Fibroblast of mammary gland (primary cell): Measurements from ENCODE around the gene YAP1.

ENCODE experiments used
- DNase-seq: peaks from one replicate; pipeline ENCODE4 v3.0.0-alpha.2; 2010; ENCODE audit warnings: low read depth
- H3K4me3 ChIP-seq: 2 replicates; pipeline ENCODE4 v1.5.1; 2011; ENCODE audit warnings: low read depth, mild to moderate bottlenecking, low read length, moderate library complexity; ENCODE audit not compliant: control insufficient read depth
- TF ChIP-seq, protein P1 (sequence below): conservative IDR thresholded peaks from 2 replicates; pipeline ENCODE4 v1.5.1; 2011; ENCODE audit warnings: low read depth, low read length, inconsistent platforms; ENCODE audit not compliant: control insufficient read depth, insufficient read depth

Gene YAP1

DNA sequence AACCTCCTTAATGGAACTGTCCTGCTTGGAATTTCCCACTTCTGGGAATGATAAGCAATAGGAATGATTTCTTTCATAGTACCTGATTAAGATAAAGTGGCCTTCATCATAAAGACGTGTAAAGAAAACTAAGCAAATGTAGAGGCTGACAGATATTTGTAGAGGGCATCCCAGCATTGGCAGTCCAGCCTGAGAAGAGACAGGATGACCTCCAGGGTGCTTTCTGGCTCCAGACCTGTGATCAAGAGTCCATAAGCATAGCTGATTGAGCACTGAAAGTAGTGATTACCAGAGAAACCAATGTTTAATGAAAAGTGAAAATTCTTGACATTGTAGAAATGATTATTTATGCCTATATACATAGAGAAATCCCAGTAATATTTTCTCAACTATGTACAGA is 33.6 kb downstream of the YAP1 start:
- DNase-seq, result no peak
- TF ChIP-seq, protein P1, sequence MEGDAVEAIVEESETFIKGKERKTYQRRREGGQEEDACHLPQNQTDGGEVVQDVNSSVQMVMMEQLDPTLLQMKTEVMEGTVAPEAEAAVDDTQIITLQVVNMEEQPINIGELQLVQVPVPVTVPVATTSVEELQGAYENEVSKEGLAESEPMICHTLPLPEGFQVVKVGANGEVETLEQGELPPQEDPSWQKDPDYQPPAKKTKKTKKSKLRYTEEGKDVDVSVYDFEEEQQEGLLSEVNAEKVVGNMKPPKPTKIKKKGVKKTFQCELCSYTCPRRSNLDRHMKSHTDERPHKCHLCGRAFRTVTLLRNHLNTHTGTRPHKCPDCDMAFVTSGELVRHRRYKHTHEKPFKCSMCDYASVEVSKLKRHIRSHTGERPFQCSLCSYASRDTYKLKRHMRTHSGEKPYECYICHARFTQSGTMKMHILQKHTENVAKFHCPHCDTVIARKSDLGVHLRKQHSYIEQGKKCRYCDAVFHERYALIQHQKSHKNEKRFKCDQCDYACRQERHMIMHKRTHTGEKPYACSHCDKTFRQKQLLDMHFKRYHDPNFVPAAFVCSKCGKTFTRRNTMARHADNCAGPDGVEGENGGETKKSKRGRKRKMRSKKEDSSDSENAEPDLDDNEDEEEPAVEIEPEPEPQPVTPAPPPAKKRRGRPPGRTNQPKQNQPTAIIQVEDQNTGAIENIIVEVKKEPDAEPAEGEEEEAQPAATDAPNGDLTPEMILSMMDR, result no peak
- H3K4me3 ChIP-seq, result no peak overlapping the region

DNA sequence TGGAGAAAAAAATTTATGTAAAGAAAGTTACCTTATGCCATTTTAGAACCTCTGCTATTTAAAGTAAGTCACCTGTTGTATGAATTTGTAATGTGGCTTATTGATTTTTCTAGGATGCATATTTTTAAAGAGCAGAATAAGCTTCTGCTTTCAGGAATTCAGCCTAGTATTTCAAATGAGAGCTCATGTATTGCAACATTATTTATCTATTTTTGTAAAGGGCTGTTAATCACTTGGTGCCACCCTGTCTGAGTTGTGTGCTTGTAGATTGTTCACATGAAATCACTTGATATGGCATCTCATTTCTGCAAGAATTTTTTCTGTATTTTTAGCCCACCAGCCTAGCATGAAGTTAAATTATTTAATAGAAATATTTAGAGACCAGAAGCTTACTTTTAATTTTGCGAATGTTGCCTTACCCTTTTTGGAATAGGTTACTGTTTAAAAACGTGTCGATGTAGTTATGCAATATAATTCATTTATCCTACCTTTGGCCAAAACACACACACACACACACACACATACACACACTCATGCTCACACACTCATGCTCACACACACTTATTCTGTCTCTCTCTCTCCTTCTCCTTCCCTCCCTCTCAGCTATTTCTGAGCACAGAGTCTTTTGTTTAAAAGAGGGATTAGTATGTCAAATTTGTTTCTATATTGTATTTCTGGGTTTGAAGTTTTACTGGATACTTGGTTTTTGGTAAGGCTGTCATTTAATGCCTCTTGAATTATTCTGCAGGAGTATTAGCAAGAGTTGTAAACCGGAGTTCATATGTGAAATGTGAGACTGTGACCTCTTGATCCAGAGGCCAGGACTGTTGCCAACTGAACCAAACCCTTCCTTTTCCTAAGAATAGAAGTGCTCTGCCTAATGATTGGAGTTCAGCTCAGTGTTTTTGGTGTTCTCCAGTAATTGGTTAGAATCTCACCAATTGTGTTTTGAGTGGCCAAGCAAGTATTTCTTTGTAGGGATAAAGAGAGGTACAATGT is 34.4 kb downstream of the YAP1 start:
- TF ChIP-seq, protein P1, result no peak
- DNase-seq, result peak; percentile 78

DNA sequence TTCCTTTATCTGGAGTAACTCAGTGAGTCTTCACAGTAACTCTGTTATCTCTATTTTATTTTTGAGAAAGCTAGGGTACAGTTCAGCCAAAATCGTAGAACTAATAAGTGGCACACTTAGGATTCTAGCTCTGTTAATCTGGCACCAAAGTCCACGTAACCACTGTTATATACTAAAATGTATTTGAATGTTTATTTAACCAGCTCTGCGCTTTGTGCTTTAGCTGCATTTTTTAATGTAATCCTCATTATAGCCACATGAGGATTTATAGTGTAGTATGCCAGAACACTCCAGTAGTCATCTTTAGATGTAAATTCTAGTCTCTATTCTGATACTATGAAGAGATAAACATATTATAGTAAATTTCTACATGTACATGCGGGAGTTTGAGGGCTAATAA is 36.8 kb downstream of the YAP1 start:
- no peak for DNase-seq
- no peak overlapping the region for H3K4me3 ChIP-seq
- TF ChIP-seq, protein P1, result no peak

More for the DNA sequence above, 34.4 kb downstream of the YAP1 start:
- no peak overlapping the region for H3K4me3 ChIP-seq

DNA sequence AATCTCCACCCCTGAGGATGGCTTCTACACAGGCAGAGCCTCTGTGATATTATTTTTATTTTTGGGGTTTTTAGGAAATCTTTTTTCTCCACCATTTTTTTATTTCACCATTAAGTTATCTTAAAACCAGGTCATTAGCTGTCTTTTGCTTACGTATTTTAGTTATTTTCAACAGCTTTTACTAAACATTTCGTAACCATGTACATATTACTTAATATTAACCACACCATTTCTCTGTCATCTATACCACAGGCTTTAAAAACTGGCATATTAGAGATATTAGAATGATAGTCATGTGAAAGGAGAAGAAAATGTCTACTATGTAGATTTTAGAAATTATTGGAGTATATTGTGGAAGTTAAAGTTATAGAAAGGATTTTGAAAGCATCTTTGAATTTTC is 37.4 kb downstream of the YAP1 start:
- H3K4me3 ChIP-seq, result no peak overlapping the region
- DNase-seq, result no peak
- TF ChIP-seq, protein P1, result no peak

DNA sequence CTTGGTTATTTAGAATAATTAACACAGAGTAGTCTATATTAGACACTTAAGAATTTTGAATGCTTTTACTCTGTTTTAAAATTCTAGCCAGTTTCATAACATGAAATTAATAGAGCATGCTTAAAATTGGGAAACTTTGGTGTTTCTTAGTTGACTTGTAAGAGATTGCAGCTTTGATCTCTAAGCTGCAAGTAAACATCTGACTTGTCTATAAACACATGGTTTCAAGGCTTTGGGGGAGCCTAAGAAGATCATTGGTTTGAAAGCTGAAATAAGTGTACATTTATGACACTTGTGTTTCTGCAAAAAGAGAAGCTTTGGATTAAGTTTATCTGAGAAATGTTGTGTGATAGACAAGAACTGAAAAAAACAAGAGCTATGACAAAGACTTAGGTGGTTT is 37.8 kb downstream of the YAP1 start:
- H3K4me3 ChIP-seq, result no peak overlapping the region
- DNase-seq, result no peak
- TF ChIP-seq, protein P1, result no peak

DNA sequence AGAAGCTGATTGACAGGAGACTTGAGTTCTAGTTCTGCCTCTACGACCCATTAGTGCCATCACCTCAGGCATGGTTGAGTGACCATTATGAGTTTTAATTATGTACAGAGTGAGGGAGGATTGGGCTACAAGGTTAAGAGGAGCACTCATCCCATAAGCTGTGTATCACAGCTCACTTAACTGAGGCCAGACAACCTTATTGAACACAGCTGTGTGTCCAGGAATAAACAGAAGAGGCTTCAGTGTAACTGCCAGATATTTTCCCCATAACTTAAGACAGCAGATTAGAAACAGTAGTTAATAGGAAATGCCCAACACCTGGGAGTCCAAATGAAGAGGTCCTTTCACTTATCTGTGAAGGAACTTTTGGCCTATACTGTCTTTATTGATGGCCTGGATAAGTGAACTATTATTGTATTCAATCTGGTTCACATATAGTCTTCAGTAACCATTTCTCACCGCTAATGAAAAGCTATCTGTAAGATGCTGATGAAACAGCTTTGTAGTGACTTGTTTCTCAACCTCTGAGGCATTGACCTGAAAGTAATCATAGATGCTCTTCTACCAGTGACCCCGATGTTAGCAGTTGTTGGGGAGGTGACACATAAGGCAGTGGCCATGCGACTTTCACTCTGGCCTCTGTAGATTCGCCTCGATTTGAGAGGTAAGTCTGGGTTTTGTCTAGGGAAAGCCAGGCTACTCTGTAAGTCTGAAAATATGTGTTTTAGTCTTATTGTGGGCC is 41.7 kb downstream of the YAP1 start:
- no peak for DNase-seq
- TF ChIP-seq, protein P1, result no peak

More for the DNA sequence above, 41.7 kb downstream of the YAP1 start:
- H3K4me3 ChIP-seq, result no peak overlapping the region
